Upper lobe of left lung (tissue), 4 donors: ENCODE results near the gene GLCE.

Experiments used
- CTCF ChIP-seq, 6 experiments: fragments of 450-650 bp in 4 of 6; fragments of 200-600 bp in 2 of 6; sonication (generic) in 2 of 6; IDR thresholded peaks; one replicate each; pipeline ENCODE4 v1.5.1; 2016 to 2019; ENCODE audit warnings: antibody characterized with exemption in 6 of 6
- EP300 ChIP-seq, 4 donors: sonication (generic); formaldehyde crosslinking; IDR thresholded peaks; one replicate each; pipeline ENCODE4 v1.5.1; 2017; ENCODE audit warnings: antibody characterized with exemption in 4 of 4, control low read depth in 2 of 4
- POLR2A ChIP-seq, 4 donors: fragments of 450-650 bp; IDR thresholded peaks; one replicate each; pipeline ENCODE4 v1.5.1; 2016 to 2017; ENCODE audit warnings: antibody characterized with exemption in 4 of 4, mild to moderate bottlenecking in 2 of 4
- POLR2AphosphoS5 ChIP-seq, 2 donors: sonication (generic); formaldehyde crosslinking; IDR thresholded peaks; one replicate each; pipeline ENCODE4 v1.5.1; 2017; ENCODE audit warnings: antibody characterized with exemption in 2 of 2

- no peak for TF ChIP-seq CTCF (IDR thresholded peaks at IDR 0.05)
- no peak for TF ChIP-seq POLR2AphosphoS5 (IDR thresholded peaks at IDR 0.05)
- TF ChIP-seq POLR2A (IDR thresholded peaks at IDR 0.05), result no peak
- TF ChIP-seq EP300 (IDR thresholded peaks at IDR 0.05), result no peak
These were observed 2.8 kb downstream of the GLCE start for GRCh38 chr15:69163141-69163669.
